Measurements from ENCODE around the gene CERS4.
"Not testable (repeated sequence)": the region's sequence is repeated elsewhere in the genome, so short reads cannot be mapped to it uniquely, and the experiment has no call there.

The CERS4 gene

GRCh38 chr19:8269724-8270123, 60.6 kb downstream of the CERS4 start:
- DNase-seq, result no peak

DNA sequence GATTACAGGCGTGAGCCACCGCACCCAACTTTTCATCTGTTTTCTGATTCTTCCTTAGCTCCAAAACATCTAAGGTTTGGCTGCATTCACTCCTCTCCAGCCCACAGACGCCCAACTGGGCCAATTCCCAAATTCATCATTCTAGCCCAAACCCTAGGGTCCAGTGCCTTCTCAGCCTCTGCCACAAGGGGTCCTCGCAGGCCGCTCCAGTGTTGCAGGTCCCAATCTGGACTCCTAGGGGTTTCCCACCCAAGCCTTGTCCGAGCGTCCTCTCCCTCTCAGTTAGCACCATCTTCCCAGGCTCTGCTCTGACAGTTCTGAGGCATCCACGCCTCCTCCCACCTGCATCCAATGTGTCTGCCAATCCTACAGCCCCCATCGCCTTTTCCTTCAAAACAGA, 67.3 kb downstream of the CERS4 start:
- not testable (repeated sequence) for DNase-seq

DNA sequence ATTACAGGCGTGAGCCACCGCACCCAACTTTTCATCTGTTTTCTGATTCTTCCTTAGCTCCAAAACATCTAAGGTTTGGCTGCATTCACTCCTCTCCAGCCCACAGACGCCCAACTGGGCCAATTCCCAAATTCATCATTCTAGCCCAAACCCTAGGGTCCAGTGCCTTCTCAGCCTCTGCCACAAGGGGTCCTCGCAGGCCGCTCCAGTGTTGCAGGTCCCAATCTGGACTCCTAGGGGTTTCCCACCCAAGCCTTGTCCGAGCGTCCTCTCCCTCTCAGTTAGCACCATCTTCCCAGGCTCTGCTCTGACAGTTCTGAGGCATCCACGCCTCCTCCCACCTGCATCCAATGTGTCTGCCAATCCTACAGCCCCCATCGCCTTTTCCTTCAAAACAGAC, 82.2 kb downstream of the CERS4 start:
- not testable (repeated sequence) for DNase-seq

- peak; percentile 3 for DNase-seq
Measured at GRCh38 chr19:8302357-8302691, 93.2 kb downstream of the CERS4 start.

- no peak for DNase-seq
Measured at GRCh38 chr19:8302734-8303133, 93.6 kb downstream of the CERS4 start.

DNA sequence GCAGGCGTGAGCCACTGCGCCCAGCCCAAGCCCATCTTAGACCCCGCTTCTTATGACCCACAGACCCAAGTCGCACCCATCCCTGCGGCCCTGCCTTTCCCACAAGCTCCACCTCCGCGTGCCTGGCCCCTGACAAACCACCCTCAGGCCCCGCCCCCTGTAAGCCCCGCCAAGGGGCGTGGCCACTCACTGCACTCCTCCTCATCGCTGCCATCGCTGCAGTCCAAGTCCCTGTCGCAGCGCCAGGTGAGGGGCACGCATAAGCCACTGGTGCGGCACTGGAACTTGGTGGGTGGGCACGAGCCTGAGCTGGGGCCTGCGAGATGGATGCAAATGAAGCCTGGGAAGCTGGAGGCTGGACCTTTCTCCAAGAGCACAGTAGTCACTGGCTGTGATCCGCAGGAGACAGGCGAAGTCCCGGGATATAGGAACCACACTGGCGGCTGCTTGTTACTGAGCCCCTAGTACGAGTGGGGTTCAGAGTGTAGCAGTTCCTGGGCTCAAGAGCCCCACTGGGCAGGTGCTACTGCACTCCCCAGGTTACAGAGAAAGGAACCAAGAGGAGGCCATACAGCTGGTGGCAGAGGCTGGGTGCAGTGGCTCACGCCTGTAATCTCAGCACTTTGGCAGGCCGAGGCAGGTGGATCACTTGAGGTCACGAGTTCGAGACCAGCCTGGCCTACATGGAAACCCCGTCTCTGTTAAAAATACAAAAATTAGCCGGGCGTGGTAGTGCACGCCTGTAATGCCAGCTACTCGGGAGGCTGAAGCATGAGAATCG, 95.9 kb downstream of the CERS4 start:
- peak; percentile 7 for DNase-seq

- no peak for DNase-seq
Measured at GRCh38 chr19:8305798-8306197, 96.6 kb downstream of the CERS4 start.

DNA sequence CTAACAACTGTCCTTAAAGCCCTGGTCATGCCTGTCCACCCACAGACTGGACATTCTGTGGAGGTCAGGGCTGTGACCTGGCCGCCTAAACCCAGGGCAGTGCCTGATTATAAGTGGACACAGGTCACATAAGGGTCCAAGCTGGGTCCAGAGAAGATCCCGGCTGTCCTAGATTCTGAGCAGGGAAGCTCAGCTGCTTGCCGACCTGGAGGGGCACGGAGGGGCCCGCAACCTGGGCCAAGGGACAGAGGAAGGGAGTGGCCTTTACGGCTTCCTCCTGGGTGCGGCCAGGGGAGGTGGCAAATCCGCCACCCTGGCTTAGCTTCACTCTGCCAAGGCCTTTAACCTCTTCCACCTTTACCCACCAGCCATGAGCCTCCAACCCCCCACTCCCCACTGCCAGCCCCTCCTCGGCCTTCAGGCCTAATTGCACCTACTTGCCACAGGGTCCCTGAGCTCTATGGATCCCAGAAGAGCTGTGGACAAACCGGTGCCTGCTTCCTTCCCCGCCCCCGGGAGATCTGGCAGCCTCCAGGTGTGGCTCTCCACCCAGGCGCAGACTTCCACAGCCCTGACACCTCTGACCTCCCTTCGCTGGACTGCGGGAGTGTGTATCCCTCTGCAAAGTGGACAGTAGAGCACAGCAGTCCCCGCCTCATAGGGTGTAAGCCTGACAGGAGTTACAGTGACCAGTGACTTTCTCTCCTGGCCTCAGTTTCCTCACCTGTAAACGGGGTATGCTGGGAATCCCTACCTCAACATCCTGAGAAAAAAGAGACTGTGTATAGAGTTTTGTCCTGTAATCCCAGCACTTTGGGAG, 97.3 kb downstream of the CERS4 start:
- DNase-seq, result peak; percentile 6

GRCh38 chr19:8307400-8307964, 98.3 kb downstream of the CERS4 start:
- no peak for DNase-seq

- DNase-seq, result peak; percentile 75
Measured at GRCh38 chr19:8307965-8308866, 99.0 kb downstream of the CERS4 start, which contains the start of gene CD320. CD320 (minus strand) TSS chr19:8308358; CDS start chr19:8308290, 68 bp downstream.

- no peak for DNase-seq
Measured at GRCh38 chr19:8308891-8309291, 99.7 kb downstream of the CERS4 start.

GRCh38 chr19:8310342-8311055, 101.3 kb downstream of the CERS4 start:
- DNase-seq, result no peak

DNA sequence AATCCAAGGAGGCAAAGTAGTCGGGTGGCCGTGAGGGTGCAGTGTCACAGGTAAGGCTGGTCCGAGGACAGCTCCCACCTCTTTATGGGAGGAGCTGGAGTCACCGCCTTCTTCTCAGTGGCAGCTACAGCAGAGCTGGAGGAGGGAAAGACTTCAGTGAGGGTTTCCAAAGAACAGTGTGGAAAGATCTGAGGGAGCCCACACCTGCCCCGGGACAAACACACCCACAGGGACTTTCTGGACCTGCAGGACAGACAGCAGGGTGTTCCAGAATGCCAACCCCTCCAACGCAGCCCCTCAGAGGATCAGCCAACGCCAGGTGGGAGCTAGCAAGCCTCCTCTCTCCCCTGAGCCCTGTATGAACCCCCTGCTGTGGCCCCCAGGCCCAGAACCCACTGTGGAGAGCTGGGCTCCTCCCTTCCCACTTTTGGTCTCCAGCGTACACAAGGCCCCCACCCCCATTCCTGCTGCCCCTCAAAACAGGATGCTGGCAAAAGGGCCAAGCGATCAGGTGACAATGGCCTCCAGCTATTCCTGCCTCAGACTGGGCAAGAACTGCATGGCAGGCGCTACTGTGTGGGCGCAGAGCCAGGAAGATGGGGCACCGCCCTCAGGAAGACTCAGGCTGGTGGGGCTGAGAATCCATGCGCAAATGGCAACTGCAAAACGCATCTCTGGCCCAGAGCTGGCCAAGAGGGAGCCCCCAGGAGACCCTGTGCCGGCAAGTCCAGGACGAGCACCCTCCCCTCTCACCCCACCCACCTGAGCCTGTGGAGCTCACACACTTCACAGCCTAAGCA, 102.5 kb downstream of the CERS4 start:
- no peak for DNase-seq
